ACC112 (cell line): ENCODE results near the gene ADGRF4.

Source experiments
- H2AFZ ChIP-seq: fragments of 200-600 bp; sonication (generic); one replicate; pipeline ENCODE4 v1.6.0; 2017; ENCODE audit warnings: antibody characterized with exemption, low read length; ENCODE audit not compliant: unreplicated experiment
- H3K27ac ChIP-seq: fragments of 200-600 bp; sonication (generic); 2 replicates; pipeline ENCODE4 v1.5.1; 2014; ENCODE audit warnings: low read depth, mild to moderate bottlenecking, antibody characterized with exemption, low read length, moderate library complexity
- H3K27me3 ChIP-seq: fragments of 200-600 bp; sonication (generic); 2 replicates; pipeline ENCODE4 v1.6.1; 2014; ENCODE audit warnings: mild to moderate bottlenecking, antibody characterized with exemption, low read length, moderate library complexity, mixed read lengths; ENCODE audit not compliant: insufficient read depth
- H3K36me3 ChIP-seq: fragments of 200-600 bp; sonication (generic); 2 replicates; pipeline ENCODE4 v1.6.1; 2016; ENCODE audit warnings: mild to moderate bottlenecking, antibody characterized with exemption, low read length, moderate library complexity, mixed read lengths; ENCODE audit not compliant: insufficient read depth
- H3K4me1 ChIP-seq: fragments of 200-600 bp; sonication (generic); one replicate; pipeline ENCODE4 v1.6.1; 2016; ENCODE audit warnings: low read length, mixed read lengths; ENCODE audit not compliant: insufficient read depth, unreplicated experiment, control insufficient read depth
- H3K4me3 ChIP-seq: fragments of 200-600 bp; sonication (generic); 2 replicates; pipeline ENCODE4 v1.5.1; 2014; ENCODE audit warnings: mild to moderate bottlenecking, low read depth, low read length
- H3K79me2 ChIP-seq: fragments of 200-600 bp; sonication (generic); one replicate; pipeline ENCODE4 v1.6.0; 2016; ENCODE audit warnings: low read length; ENCODE audit not compliant: control insufficient read depth, unreplicated experiment, insufficient read depth

Gene ADGRF4, protein sequence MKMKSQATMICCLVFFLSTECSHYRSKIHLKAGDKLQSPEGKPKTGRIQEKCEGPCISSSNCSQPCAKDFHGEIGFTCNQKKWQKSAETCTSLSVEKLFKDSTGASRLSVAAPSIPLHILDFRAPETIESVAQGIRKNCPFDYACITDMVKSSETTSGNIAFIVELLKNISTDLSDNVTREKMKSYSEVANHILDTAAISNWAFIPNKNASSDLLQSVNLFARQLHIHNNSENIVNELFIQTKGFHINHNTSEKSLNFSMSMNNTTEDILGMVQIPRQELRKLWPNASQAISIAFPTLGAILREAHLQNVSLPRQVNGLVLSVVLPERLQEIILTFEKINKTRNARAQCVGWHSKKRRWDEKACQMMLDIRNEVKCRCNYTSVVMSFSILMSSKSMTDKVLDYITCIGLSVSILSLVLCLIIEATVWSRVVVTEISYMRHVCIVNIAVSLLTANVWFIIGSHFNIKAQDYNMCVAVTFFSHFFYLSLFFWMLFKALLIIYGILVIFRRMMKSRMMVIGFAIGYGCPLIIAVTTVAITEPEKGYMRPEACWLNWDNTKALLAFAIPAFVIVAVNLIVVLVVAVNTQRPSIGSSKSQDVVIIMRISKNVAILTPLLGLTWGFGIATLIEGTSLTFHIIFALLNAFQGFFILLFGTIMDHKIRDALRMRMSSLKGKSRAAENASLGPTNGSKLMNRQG

DNA sequence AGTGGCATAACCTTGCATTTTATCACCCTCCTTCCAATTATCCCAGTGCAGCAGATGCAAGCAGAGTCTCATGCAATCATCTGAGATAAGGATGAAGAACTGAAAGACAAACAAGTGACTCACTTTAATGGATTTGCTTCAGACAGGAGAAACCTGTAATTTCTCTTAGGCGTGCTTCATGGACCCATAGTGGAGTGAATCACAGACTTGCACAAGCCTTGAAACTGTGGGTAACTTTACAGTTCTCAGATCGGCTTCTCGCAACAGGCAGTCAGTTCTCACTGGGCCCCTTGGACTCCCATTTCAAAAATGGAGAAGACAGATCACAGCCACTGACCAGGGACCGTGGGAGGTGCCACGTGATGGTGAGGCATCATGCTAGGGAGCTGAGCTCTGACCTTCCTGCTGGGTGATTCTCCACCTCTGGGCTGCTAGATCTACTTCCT, at the start of gene ADGRF4:
Gene ADGRF4, plus strand, starts transcription at position 239 of the 446 bp plus-strand sequence. CDS start 8,666 bp downstream, outside the sequence.
- Histone ChIP-seq H3K79me2 (no peaks in the 10 kb centered on the region), H3K27me3 (no peaks in the 10 kb centered on the region), H3K4me3 (peak within 1 kb of the TSS; percentile 40), H3K4me1 (peaks cover 26% of the 10 kb centered on the region), H3K27ac (peak within 1 kb of the TSS; percentile 74), H3K36me3 (no peaks in the 10 kb centered on the region), H2AFZ (peak within 1 kb of the TSS; percentile 35)

DNA sequence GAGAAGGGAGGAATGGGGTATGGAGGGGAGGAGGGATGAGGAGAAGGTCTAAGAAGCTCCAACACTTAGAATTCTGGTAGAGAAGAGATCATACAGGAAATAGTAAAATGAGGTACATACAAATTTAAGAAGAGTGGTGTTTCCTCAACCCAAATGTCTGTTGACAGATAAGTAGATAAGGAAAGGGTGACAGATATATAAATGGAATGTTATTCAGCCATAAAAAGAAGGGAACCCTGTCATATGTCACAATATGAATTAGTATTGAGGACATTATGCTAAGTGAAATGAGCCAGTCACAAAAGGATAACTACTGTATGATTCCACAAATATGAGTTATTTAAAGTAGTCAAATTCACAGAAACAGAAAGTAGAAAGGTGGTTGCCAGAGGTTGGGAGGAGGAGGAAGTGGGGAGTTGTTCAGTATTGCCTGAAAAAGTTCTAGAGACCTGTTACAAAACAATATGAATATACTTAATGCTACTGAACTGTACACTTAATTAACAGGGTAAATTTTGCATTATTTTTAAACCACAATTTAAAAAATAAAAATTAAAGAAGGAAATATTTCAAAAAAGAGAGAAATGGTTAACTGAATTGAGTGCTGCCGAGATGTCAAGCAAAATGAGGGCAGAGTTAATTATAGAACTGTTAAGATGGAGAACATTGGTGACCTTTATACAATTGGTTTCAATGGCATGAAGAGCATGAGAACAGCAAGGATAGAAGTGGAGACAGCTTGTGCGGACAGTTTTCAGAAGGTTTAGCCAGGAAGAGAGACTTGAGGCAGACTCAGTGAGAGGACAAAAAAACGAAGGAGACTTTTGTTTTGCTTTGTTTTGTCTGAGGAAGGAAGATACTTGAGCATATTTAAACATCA, 47.6 kb upstream of the ADGRF4 start:
- Histone ChIP-seq H3K79me2 (no peaks in the 10 kb centered on the region), H3K27ac (no peak overlapping the region), H3K4me1 (peaks cover 9% of the 10 kb centered on the region), H3K36me3 (no peaks in the 10 kb centered on the region), H3K27me3 (no peaks in the 10 kb centered on the region), H3K4me3 (no peak overlapping the region), H2AFZ (peak overlapping the region; percentile 51)

DNA sequence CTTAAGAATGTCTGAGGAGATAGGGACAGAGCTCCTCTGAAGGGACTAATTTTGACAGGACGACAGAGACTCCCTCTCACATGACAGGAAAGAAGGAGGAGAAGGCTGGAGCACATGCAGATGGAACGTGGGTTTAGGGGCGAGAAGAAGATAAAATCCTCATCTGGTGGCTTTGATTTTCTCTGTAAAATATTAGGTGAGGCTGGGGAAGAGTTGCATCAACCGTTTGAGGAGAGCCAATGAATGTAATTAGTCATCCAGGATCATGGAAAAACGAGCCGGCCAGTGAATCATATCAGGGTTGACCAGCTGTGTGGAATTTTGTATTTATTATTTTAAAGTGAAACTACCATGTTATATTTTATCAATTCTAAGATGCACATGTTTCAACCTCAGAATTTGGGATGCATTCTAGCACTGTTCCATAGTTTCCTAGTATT, 46.9 kb upstream of the ADGRF4 start:
- H3K27me3 ChIP-seq, result no peaks in the 10 kb centered on the region
- H3K79me2 ChIP-seq, result no peaks in the 10 kb centered on the region
- H3K4me3 ChIP-seq, result no peak overlapping the region; the same call in 1 of the 2 replicates
- H3K27ac ChIP-seq, result no peak overlapping the region
- H3K36me3 ChIP-seq, result no peaks in the 10 kb centered on the region
- H2AFZ ChIP-seq, result peak overlapping the region; percentile 51
- H3K4me1 ChIP-seq, result peaks cover 11% of the 10 kb centered on the region

DNA sequence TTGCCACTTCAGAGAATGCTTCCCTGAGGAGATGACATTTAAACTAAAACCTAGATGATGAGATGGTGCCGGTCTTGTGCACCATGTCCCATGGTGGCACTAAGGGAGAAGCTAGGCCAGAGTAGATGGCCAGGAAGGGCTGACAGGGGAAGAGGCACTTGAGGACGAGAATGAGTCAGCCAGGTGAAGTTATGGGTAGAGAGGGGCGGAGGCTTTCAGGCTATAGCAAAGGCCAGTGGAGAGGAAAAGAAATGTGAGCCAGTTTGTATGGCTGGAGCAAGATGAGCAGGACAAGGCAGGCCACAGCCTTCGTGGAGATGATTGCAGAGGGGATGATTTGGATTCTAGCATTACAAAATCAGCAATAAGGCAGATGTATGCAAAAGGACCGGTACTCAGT, 44.7 kb upstream of the ADGRF4 start:
- H3K27me3 ChIP-seq, result no peaks in the 10 kb centered on the region
- no peak overlapping the region for H3K4me3 ChIP-seq
- no peaks in the 10 kb centered on the region for H3K79me2 ChIP-seq
- H3K36me3 ChIP-seq, result no peaks in the 10 kb centered on the region
- H2AFZ ChIP-seq, result no peak overlapping the region
- no peak overlapping the region for H3K27ac ChIP-seq
- H3K4me1 ChIP-seq, result peaks cover 11% of the 10 kb centered on the region

DNA sequence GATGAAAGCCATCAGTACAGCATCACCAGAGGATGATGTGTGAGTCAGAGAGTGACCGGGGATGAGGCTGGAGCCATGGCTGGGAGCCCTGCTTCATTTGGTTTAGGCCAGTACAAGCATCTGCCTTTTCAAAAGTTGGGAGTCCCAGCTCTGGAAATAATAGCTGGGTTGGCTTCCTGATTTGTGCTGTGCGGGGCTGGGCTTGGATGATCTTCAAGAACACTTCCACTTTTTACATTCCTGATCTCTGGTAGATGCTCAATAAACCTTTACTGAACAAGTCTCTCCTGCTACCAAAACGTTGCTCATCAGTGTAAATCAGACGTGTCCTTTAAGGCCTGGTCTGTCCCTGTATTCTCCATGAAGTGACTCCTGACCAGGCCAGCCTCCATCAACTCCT, 44.1 kb upstream of the ADGRF4 start:
- Histone ChIP-seq H3K4me1 (peaks cover 11% of the 10 kb centered on the region), H3K79me2 (no peaks in the 10 kb centered on the region), H3K4me3 (no peak overlapping the region), H3K27me3 (no peaks in the 10 kb centered on the region), H3K27ac (no peak overlapping the region), H2AFZ (peak overlapping the region; percentile 17), H3K36me3 (no peaks in the 10 kb centered on the region)

DNA sequence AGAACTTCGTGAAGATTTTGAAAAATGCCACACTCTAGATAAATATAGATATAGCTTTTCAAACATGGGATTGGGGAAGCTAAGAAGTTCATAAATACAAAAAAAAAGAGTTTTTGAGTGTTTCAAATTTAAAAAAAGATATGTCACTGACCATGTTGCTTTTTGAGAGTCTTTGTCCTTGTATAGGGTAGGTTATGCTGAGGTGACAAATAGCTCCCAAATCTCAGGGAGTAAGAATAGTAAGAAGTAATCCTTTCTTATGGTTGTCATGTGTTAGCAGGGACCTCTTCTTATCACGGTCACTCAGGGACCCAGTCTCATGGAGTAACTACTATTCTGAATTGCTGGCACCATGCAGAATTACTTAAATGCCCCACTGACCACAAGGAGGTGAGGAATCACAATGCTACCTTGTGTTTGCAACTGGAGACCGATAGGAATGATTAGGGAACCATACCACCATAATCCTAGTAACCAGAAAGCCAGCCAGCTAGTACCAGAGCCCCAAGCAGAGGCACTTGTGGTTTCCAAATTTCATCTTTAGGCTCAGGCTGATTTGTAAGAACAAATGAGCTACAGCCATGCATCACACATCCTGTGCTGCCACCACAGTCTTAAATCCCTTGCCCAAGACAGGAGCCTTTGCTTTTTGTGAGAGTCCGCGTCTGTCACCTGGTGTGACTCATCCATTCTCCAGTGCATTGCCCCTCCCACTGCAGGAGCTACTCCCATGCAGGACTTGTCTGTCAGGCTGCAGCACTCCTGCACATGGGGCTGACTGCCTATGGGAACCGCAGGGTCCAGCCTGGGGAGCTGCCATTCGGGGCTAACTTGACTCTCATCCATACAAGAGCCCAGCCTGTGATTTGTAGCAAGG, 42.4 kb upstream of the ADGRF4 start:
- H3K4me1 ChIP-seq, result peaks cover 11% of the 10 kb centered on the region
- no peak overlapping the region for H2AFZ ChIP-seq
- no peaks in the 10 kb centered on the region for H3K36me3 ChIP-seq
- H3K27ac ChIP-seq, result no peak overlapping the region
- no peaks in the 10 kb centered on the region for H3K79me2 ChIP-seq
- no peak overlapping the region for H3K4me3 ChIP-seq
- no peaks in the 10 kb centered on the region for H3K27me3 ChIP-seq

DNA sequence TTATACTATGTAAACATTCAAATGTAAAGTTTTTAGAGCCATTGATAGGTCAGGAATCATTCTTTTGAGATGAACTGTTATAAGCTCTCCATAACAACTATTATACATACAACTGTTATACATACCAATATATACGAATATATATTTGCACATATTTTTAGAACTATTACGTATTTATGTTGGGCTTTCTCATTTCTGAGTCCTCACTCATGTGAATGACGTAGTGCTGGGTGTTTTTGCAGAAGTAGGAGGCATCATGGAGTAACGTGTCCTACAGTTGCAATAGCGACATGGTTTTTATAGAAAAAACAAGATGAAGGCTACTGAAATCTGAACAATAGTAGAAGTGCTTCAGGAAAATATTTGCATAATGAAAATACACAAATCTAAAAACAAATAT, 36.4 kb upstream of the ADGRF4 start:
- H3K27me3 ChIP-seq, result no peaks in the 10 kb centered on the region
- H3K36me3 ChIP-seq, result no peaks in the 10 kb centered on the region
- no peak overlapping the region for H2AFZ ChIP-seq
- no peaks in the 10 kb centered on the region for H3K79me2 ChIP-seq
- H3K27ac ChIP-seq, result no peak overlapping the region
- H3K4me1 ChIP-seq, result no peaks in the 10 kb centered on the region
- H3K4me3 ChIP-seq, result no peak overlapping the region

DNA sequence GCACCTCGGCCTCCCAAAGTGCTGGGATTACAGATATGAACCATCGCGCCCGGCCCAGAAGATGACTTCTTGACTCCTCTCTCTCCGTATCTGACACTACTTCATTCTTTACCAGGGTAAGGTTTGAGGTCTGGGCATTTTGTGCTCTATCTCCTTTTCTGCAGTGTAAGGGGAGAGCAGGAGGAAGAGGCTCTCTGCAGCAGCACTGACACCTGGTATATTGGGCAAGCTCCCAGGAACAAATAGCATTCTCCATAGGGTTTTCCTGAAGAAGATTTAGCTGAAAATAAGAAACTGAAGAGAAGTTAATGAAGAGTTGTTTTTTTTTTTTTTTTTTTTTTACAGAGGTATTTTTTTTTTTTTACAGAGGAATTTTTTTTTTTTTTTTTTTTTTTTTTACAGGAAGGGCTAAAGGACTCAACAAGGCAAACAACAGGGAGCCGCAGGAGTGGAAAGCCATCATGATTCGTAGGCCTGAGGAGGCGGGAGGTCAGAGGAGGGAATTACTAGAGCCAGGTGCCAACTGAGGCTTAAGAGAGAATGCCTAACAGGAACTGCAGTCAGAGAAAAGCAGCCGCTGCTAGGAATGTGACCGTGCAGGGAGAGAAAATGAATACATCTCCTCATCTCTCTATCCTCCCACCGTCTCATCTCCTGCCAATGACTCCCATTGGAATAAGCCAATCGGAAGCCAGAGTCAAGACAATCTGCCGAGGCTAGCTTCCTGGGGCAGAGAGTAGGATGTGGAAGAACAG, 34.7 kb upstream of the ADGRF4 start:
- no peaks in the 10 kb centered on the region for H3K4me1 ChIP-seq
- no peak overlapping the region for H2AFZ ChIP-seq
- no peaks in the 10 kb centered on the region for H3K36me3 ChIP-seq
- no peaks in the 10 kb centered on the region for H3K79me2 ChIP-seq
- H3K27ac ChIP-seq, result no peak overlapping the region
- no peaks in the 10 kb centered on the region for H3K27me3 ChIP-seq
- no peak overlapping the region for H3K4me3 ChIP-seq

DNA sequence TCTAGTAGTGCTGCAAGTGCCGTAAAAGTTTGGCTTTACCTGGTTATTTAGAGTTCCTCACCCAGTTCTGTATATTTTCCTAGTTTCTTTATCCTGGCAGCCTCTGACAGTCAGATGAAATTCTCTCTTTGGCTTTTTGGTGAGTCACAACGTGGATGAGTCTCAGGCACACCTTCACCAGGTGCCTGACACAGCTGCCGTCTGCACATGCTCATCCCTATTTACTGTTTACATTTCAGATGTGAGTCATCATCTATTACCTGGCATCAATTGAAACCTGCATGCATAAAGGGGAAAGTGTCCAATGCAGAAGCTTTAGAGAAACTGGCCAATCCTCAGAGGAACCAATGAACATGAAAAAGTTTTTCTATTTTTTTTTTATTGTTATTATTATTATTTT, 33.3 kb upstream of the ADGRF4 start:
- no peak overlapping the region for H3K4me3 ChIP-seq
- H3K4me1 ChIP-seq, result peaks cover 3% of the 10 kb centered on the region
- no peaks in the 10 kb centered on the region for H3K27me3 ChIP-seq
- H3K36me3 ChIP-seq, result no peaks in the 10 kb centered on the region
- no peaks in the 10 kb centered on the region for H3K79me2 ChIP-seq
- H2AFZ ChIP-seq, result no peak overlapping the region
- no peak overlapping the region for H3K27ac ChIP-seq
